Small intestine (tissue), 7 donors: ENCODE measurements around the gene KIF3C. TPM values are rescaled to one million over a fixed set of nuclear protein-coding genes. Genes with fewer than 3 reads are reported as not detected.

ENCODE experiments used
- DNase-seq, 2 donors: peaks; one replicate each; pipeline versions ENCODE4 v3.0.0 to v3.0.0-alpha.2; 2013
- FAIRE-seq: peaks from 2 replicates; lab custom pipeline; 2012; peaks lifted over from hg19 to GRCh38; lab: Jason Lieb, UNC
- H3K27ac ChIP-seq, 3 donors: one replicate each; pipeline ENCODE4 v1.5.1; 2013; ENCODE audit warnings: low read length in 2 of 3, mild to moderate bottlenecking in 2 of 3, control low read depth in 1 of 3, inconsistent platforms in 1 of 3, low read depth in 1 of 3, moderate library complexity in 1 of 3
- H3K27me3 ChIP-seq, 3 donors: one replicate each; pipeline ENCODE4 v1.6.1; 2013; ENCODE audit warnings: low read length in 3 of 3, inconsistent platforms in 1 of 3; ENCODE audit not compliant: control insufficient read depth in 3 of 3, insufficient read depth in 3 of 3
- H3K36me3 ChIP-seq, 3 donors: one replicate each; pipeline ENCODE4 v1.6.1; 2013; ENCODE audit warnings: low read length in 3 of 3, inconsistent platforms in 1 of 3, low read depth in 1 of 3, mild to moderate bottlenecking in 1 of 3, moderate library complexity in 1 of 3; ENCODE audit not compliant: control insufficient read depth in 3 of 3, insufficient read depth in 2 of 3
- H3K4me1 ChIP-seq, 3 donors: one replicate each; pipeline ENCODE4 v1.6.1; 2013; ENCODE audit warnings: low read length in 2 of 3, inconsistent platforms in 1 of 3, low read depth in 1 of 3, mild to moderate bottlenecking in 1 of 3, moderate library complexity in 1 of 3; ENCODE audit not compliant: control insufficient read depth in 3 of 3, insufficient read depth in 2 of 3
- H3K4me3 ChIP-seq, 3 donors: one replicate each; pipeline ENCODE4 v1.5.1; 2013; ENCODE audit warnings: low read length in 3 of 3, control low read depth in 1 of 3, inconsistent platforms in 1 of 3, low read depth in 1 of 3, mild to moderate bottlenecking in 1 of 3, moderate library complexity in 1 of 3
- H3K9me3 ChIP-seq, 2 donors: one replicate each; pipeline ENCODE4 v1.6.1; 2013; ENCODE audit warnings: low read depth in 1 of 2, low read length in 1 of 2; ENCODE audit not compliant: control insufficient read depth in 2 of 2, insufficient read depth in 1 of 2
- WGBS, 3 donors: extraction: QIAGEN DNeasy Blood & Tissue Kit; methylation state at CpG; one replicate each; pipeline ENCODE4 v1.1.7; 2013; 5-methylcytosine and 5-hydroxymethylcytosine counted together
- polyA plus RNA-seq, 4 donors: library from polyadenylated mRNA; stranded (reverse) in 3 of 4; unstranded in 1 of 4; fragments of 200-250 nt in 3 of 4; fragments of 120-200 nt in 1 of 4; gene quantifications; one replicate each; pipeline versions ENCODE4 v1.2.1 to v1.2.3, GENCODE V29; 2013
- donor health status: healthy with polysubstance abuse.
- donor health status: control.
- donor health status: control.
- donor health status: Bipolar disorder and iron deficiency.
- donor health status: healthy.

KIF3C gene
- polyA plus RNA-seq, 4 donors, result 0.22 to 6.3 (median 1.8) TPM

- Histone ChIP-seq H3K27ac (no peak overlapping the region), H3K27me3 (no peaks in the 10 kb centered on the region), H3K36me3 (peaks cover 0 to 21% (median 0%) of the 10 kb centered on the region in 3 donors), H3K9me3 (no peaks in the 10 kb centered on the region), H3K4me1 (no peaks in the 10 kb centered on the region), H3K4me3 (no peak overlapping the region)
- 71 to 84% (median 83%) methylated on average over 21 of the region's 21 CpGs for WGBS, 3 donors
- FAIRE-seq (no peak), DNase-seq (no peak)
These were observed 28.0 kb downstream of the KIF3C start for GRCh38 chr2:25954199-25954752.

- Histone ChIP-seq H3K27ac (no peak overlapping the region), H3K4me1 (no peaks in the 10 kb centered on the region), H3K36me3 (peaks cover 0 to 13% (median 0%) of the 10 kb centered on the region in 3 donors), H3K9me3 (no peaks in the 10 kb centered on the region), H3K27me3 (no peaks in the 10 kb centered on the region), H3K4me3 (no peak overlapping the region)
- FAIRE-seq (no peak), DNase-seq (peak; percentile 86 to 89)
- 7 to 33% (median 17%) methylated on average over 11 of the region's 11 CpGs for WGBS, 3 donors
These were observed 31.2 kb downstream of the KIF3C start for GRCh38 chr2:25951071-25951547.

GRCh38 chr2:25948437-25948836 lies 33.9 kb downstream of the KIF3C start:
- 67 to 81% (median 73%) methylated on average over 2 of the region's 2 CpGs for WGBS, 3 donors
- DNase-seq, result no peak
- H3K9me3 ChIP-seq, result no peaks in the 10 kb centered on the region
- no peaks in the 10 kb centered on the region for H3K4me1 ChIP-seq
- no peak overlapping the region for H3K27ac ChIP-seq
- FAIRE-seq, result no peak
- peaks cover 0 to 5% (median 0%) of the 10 kb centered on the region in 3 donors for H3K36me3 ChIP-seq
- H3K4me3 ChIP-seq, result no peak overlapping the region
- H3K27me3 ChIP-seq, result no peaks in the 10 kb centered on the region

- Histone ChIP-seq H3K36me3 (peaks cover 0 to 4% (median 0%) of the 10 kb centered on the region in 3 donors), H3K27ac (no peak overlapping the region), H3K4me3 (no peak overlapping the region), H3K4me1 (peaks cover 0 to 2% (median 0%) of the 10 kb centered on the region in 3 donors), H3K9me3 (no peaks in the 10 kb centered on the region), H3K27me3 (no peaks in the 10 kb centered on the region)
- DNase-seq (no peak), FAIRE-seq (no peak)
- 96 to 98% (median 96%) methylated on average over 4 of the region's 4 CpGs for WGBS, 3 donors
These were observed 41.3 kb downstream of the KIF3C start for GRCh38 chr2:25941042-25941441.

- peak; percentile 83 to 84 for DNase-seq
- H3K36me3 ChIP-seq, result peaks cover 0 to 4% (median 0%) of the 10 kb centered on the region in 3 donors
- no peak for FAIRE-seq
- 23 to 59% (median 44%) methylated on average over 8 of the region's 8 CpGs for WGBS, 3 donors
- H3K4me3 ChIP-seq, result no peak overlapping the region
- no peaks in the 10 kb centered on the region for H3K27me3 ChIP-seq
- no peaks in the 10 kb centered on the region for H3K9me3 ChIP-seq
- peaks cover 0 to 2% (median 0%) of the 10 kb centered on the region in 3 donors for H3K4me1 ChIP-seq
- peak overlapping the region; percentile 4 to 81 (median 78) for H3K27ac ChIP-seq
These were observed 43.0 kb downstream of the KIF3C start for GRCh38 chr2:25939257-25939668.

GRCh38 chr2:25938345-25938744 lies 44.0 kb downstream of the KIF3C start:
- peaks cover 0 to 4% (median 0%) of the 10 kb centered on the region in 3 donors for H3K36me3 ChIP-seq
- H3K4me1 ChIP-seq, result peaks cover 0 to 2% (median 0%) of the 10 kb centered on the region in 3 donors
- DNase-seq (no peak), FAIRE-seq (no peak)
- no peaks in the 10 kb centered on the region for H3K9me3 ChIP-seq
- H3K4me3 ChIP-seq, result no peak overlapping the region
- H3K27ac ChIP-seq, result no peak overlapping the region
- H3K27me3 ChIP-seq, result no peaks in the 10 kb centered on the region
- 87 to 95% (median 91%) methylated on average over 5 to 6 of the region's 6 CpGs for WGBS, 3 donors

- WGBS, 3 donors, result 37 to 74% (median 73%) methylated on average over 7 of the region's 7 CpGs
- Histone ChIP-seq H3K9me3 (no peaks in the 10 kb centered on the region), H3K4me3 (no peak overlapping the region), H3K36me3 (peaks cover 0 to 4% (median 0%) of the 10 kb centered on the region in 3 donors), H3K4me1 (peaks cover 0 to 2% (median 0%) of the 10 kb centered on the region in 3 donors), H3K27me3 (no peaks in the 10 kb centered on the region), H3K27ac (no peak overlapping the region)
- no peak for DNase-seq
- FAIRE-seq, result no peak
These were observed 45.3 kb downstream of the KIF3C start for GRCh38 chr2:25936889-25937545.

- FAIRE-seq (no peak), DNase-seq (no peak)
- no peaks in the 10 kb centered on the region for H3K4me1 ChIP-seq
- no peaks in the 10 kb centered on the region for H3K9me3 ChIP-seq
- H3K4me3 ChIP-seq, result no peak overlapping the region
- WGBS, 3 donors, result 91 to 94% (median 93%) methylated on average over 2 of the region's 2 CpGs
- no peaks in the 10 kb centered on the region for H3K27me3 ChIP-seq
- H3K27ac ChIP-seq, result no peak overlapping the region
- H3K36me3 ChIP-seq, result peaks cover 0 to 10% (median 0%) of the 10 kb centered on the region in 3 donors
These were observed 48.7 kb downstream of the KIF3C start for GRCh38 chr2:25933622-25934021.
